CD4-positive, alpha-beta T cell treated with Interleukin-17A for 4 hours (primary cell): ENCODE results near the gene MRPL33.
A peak's percentile ranks its signal among the peaks of the same experiment; 100 is the strongest.

Experiments used
- DNase-seq: peaks from one replicate; pipeline ENCODE4 v3.0.0-alpha.2; 2020; ENCODE audit warnings: mixed read lengths

MRPL33 gene

DNA sequence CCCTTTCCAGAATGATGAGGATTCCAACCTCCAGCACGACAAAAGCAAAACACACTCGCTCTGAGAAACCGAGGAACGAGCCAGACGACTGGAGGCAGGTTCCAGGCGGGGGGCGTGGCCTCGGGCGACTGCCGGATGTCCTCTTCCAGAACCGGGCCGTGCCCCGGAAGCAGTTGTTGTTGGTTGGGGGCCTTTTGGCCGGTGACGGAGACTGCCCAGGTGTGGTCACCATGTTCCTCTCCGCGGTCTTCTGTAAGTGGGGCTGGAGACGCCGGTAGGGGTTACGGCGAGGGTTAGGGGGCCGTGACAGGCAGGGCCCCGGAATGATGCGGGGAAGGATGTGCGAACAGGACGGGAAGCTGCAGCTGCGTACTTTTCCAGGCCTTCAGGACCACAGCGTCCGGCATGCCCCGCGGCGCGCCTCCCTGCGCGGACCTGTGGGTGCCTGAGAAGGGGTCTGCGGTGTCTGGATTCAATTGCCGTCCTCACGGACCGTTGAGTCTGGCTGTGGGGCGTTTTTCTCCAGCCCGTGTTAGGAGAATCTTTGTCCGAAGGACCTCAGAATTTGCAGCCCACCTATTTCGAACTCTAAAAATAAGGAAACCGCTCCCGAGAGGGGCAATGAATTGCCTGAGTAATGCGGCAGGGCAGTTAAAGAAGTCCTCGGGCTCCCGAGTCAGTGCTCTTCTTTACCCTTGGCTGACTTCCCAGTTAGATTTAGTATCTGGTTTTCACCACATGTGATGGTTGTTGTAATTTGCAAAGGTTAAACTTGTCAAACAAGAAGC is at the start of gene MRPL33:
MRPL33 (plus strand) TSS at position 172 of the 788 bp plus-strand sequence; CDS start at position 231, 59 bp downstream.
- peak; percentile 95 for DNase-seq

DNA sequence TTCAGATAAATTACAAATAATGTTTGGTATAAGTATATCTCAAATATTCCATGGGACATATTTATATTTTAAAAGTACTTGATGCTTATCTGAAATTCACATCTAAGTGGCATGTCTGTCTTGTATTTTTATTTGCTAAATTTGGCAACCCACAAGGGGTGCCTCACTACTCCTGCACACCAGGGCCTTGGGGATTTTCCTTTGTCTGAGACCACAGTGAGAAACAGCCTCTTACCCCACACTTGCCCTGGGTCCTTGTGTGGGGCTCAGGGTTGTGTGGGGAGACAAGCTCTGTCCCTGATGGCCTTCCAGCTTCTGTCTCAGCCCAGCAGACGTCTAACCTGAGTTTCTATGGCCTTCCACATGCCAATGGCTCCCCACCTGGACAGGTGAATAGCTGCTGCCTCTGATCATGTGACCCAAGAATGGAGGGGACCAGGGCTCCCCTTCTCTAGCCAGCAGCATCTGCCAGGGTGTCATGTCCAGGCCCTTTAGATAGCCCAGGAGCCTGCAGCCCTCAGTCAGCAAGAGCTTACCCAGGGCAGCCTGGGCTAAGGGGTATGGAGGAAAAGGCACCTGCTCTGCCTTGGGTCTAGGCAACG is 49.5 kb upstream of the MRPL33 start:
- DNase-seq = no peak

DNA sequence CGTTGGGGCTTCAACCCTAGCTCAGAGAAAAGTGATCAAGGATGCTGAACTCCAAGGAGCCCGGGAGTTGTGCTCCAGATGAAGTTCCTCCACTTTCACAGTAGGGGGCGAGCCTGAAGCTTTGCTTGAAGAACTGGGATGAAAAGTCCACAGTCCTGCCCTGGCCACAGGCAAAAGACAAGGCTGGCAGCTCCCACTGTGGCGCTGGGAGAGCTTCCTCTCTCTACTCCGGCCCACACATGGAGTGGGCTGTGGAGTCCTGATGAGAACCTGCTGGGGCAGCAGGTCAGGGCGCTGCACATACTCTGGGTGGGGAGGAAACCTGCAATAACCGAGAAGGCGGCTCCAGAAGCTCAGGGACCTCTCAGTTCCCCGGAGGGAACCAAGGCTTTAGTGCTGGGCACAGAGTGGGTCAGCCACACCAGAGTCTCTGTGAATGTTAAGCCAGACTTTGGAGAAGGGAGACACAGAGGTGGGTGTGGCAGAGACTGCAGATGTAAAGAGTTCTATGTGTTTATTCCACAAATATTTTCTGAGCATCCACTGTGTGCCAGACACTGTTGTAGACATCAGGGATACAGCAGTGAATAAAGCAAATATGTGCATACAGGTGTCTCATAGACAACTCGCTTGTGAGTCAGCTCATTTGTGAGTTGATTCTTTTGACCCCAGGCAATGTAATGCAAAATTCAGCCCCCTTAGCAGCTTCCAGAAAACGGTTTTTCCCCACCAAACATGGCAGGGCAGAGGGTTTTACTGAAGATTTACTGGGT is 48.0 kb upstream of the MRPL33 start:
- DNase-seq = peak; percentile 34

DNA sequence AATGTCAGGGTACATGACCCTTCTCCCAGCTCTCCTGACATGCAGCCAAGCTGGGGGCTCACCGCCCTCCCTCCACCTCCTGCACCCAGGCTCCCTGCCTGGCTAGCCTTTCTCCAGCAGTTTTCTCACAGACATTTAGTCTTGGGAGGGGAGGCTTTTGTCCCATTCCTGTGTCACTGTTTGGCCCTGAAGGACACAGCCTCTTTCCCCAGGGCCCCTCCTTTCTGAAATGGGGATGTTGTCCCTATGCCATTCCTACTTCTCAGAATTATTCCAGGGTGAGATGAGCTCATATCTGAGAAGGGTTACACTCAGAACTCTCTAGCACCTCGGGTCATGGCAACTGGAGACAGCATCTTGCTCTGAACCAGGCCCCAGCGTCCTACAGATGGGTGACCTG is 47.3 kb upstream of the MRPL33 start:
- DNase-seq = no peak

DNA sequence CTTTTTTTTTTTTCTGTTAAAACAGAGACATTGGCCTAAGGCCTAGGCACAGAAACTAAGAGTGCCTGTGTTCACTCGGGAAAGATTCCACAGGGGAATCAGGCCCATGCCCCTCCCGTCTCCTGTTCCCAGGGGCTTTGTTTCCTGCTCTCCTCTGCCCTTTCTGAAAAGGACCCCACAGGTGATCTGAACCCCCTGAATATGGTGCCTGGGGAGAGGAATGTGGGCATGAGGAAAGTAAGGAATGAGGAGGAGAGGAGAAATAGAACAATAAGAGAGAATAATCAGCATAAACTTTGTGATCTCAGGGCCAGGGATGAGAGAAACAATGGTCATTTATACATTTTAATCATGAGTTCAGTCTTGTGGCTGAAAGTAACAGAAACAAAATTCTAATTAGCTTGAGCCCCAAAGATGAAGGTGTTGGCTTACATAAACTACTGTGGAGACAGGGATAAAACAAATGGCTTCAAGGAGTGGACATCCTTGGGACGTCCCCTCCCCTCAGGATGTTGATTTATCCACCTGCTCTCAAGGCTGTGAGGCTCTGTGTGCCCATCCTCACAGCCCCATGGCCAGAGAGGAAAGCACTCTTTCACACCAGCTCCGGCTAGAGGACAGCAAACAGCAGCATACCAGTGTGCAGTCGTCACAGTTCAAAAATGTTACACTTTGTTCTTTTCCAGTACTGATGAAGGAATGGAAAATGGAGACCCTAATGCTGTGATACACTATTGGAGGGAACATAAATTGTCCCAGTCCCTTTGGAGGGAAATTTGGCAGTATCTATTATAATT is 46.4 kb upstream of the MRPL33 start:
- no peak for DNase-seq

DNA sequence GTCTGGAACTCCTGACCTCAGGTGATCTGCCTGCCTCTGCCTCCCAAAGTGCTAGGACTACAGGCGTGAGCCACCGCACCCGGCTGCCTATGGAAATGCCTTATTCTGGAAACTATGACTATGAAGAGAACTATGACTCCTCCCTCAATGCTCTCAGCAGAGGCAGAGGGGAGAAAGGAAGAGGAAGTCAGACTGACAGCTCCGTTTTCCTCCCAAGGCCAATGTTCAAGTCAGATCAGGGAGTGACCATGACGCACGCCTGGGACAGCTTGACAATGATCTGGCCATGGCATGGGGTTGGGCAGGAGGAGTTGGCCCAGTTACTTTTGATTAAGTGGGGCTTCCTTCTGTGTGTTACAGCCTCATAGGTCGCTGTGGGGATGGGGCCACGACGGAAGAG is 44.3 kb upstream of the MRPL33 start:
- DNase-seq = no peak

DNA sequence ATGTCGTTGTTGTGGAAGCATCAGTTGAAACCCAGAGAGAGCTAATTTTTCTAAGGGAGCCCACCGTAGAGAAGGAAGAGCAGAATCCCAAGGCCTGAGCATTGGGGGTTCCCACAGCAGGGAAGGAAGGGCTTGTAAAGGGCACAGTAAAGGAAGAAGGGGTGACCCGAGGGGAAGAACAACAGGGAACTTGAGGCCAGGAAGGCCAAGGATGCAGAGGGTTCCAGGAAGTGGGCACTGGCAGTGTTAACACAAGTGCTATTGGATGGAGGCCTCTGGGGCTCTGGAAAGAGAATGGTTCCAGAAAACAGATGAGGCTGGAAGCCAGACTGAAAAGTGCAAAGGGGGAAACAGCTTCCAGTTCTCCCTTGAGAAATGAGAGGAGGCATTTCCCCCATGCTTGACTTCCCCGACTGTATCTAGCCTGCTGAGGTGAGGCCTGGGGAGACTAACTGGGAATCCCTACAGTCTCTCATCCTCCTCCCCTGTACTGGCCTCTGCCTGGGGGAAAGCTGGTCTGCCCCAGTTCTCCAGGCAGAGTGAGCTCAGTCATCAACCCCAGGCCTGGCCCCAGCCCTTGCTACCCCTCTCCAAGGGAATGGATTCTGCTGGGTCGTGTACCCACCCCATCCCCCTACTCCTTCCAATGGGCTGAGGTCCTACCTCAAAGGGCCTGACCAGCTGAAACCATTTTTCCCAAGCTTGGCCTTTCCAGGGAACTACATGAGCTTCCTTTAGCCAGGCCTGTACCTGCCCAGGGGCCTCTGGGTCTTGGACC is 43.2 kb upstream of the MRPL33 start:
- no peak for DNase-seq

DNA sequence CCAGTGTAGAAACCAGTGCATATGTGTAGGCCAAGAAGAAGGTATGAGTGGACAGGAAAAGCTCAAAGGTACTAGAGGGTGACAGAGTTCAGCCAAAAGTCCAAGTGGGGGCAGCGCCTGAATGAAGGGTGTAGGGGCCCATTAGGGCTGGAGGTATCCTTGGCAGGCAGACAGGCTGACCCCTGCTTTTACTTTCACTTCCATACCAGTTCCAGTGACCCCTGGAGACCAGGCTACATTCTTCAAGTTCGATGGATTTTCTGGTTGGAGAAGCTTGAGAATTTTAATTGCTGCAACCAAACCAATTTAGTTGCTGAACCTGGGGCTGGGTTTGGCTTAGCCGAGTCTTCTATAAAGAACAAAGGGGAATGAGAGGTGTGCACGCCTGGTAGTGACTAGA is 42.3 kb upstream of the MRPL33 start:
- DNase-seq = no peak

DNA sequence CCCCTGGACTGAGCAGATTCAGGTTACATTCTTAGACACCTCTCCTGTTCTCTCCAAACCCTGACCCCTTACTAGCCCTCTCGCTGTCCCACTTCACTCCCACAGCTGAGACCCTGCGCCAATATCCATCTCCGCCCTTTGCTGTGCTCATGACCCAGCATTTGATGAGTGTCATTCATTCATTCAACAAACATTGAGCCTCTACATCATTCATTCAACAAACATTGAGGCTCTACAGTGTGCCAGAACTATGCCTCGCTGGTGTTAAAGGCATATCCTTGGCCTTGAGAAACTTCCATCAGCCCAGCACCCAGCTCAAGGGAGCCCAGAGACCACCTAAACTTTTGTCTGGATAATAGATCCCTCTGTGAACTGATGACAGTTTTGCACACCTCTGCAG is 41.9 kb upstream of the MRPL33 start:
- DNase-seq = no peak

DNA sequence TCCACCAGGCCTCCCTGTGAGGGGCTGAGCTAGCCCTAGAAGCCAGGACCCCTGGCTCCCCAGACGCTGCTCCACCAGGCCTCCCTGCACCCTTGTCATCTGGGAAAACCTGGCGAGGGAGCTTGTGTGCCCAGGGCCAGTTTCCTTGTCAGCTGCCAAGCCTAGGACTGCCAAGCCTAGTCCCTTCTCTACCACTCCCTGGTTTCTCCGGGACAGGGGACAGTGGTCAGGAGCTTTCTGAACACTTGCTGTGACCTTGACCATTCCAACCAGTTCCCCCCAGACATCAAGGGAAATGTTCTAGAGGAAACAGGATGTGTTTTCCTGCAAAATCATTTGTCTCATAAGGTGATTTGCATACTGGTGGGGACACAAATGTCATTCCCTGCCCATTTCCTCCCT is 41.3 kb upstream of the MRPL33 start:
- DNase-seq = no peak

DNA sequence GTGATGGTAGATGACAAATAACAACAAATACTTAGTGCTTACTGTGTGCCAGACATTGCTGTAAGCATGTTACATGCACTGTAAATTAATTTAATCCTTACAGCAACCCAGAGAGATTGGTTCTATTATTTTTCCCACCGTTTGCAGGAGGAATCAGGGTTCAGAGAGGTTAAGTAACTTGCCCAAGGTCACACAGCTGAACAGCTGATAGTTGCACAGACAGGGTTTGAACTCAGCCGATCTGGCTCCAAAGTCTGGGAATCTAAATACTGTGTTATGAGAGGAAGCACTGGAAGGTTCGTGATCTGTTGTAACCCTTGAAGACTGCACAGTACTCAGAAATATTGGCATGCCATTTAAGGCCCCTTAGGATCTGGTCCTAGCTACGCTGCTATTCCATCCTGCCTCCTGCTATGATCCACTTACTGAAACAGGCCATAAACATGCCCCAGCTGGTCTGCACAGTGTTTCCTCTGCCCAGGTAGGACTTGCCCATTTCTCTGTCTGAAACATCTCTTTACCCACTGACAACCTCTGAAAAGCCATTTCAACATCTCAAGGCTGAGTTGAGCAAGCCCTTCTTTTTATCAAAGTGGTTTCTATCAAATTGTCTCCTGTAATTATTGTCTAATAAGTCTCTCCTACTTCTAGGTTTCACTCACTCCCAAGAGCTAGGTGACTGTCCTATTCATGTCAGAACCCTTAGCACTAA is 40.4 kb upstream of the MRPL33 start:
- DNase-seq = no peak

DNA sequence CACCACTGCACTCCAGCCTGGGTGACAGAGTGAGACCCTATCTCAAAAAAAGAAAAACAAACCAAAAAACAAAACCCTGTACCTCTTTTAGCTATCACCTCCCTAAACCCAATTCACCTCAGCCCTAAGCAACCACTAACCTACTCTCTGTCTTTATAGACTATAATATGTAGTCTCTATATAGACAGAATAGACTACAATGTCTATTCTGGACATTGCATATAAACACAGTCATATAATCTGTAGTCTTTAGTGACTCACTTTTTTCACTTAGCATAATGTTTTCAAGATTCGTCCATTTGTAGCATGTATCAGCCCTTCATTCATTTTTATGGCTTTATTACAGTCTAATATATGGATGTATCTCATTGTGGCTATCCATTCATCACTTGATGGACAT is 37.2 kb upstream of the MRPL33 start:
- no peak for DNase-seq

DNA sequence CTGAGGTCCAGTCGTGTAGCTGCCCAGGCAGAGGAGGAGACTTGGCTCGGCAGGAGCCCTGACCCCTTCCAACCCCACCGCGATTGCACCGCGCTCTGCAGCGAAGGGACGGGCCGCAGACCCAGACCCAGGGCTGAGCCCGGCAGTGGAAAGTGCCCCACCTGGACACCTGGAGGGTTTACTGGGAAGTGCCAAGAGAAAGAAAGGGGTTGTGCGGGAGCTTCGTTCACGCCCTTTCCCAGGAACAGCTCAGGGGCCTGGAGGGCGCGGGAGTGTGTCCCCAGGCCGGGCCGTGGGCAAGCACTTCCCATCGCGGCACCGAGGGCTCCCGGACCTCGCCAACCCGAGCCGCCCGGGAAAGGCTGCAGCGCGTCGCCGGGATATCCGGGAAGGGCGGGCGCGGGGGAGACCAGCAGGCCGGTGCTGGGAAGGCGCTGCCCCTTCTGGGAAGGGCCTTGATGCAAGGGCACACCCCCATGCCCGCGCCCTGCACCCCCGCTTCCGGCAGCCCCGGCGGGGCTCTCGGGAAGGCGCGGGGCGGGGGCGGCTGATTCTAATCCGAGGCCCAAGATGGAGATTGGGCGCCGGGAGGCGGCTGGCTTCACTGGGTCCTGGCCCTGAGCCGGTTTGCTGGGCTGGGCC is 36.1 kb upstream of the MRPL33 start:
- DNase-seq = peak; percentile 71

DNA sequence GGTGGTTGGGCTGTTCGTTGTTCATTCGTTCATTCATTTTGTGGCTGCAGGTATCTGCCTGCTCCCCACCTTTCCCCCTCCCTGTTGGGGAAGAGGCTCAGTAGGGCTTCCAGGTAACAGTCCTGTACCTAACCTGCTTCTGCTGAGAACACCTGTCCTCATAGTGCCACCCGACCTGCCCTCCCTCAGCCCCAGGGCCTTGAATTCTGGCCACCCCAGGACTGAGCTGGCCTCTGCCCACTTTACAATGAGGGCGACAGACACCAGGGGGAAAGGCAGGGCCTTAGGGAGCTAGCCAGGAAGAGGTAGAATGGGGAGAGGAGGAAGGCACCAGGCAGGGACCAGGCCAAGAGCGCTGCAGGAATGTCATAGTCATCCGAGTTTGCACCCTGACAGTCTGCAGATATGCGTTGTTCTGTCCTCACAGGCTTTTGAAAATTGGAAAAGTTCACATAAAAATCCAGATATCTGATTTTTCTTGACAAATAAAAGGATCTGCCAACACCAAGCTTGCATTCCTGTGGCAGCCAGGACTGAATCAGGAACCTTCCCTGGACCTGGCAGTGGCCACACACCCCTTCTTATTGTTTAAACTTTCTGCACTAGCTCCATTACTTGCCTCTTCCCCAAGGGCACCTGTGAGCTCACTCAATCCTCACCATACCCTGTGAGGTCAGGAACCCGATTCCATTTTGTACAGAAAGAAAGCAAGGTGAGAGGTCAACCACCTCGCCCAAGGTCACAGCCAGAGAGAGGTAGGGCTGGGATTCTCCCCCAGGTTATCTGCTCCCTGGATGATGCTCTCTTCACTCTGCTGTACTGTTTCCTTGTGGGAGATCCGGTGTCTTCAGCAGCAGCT is 35.3 kb upstream of the MRPL33 start:
- DNase-seq = no peak

DNA sequence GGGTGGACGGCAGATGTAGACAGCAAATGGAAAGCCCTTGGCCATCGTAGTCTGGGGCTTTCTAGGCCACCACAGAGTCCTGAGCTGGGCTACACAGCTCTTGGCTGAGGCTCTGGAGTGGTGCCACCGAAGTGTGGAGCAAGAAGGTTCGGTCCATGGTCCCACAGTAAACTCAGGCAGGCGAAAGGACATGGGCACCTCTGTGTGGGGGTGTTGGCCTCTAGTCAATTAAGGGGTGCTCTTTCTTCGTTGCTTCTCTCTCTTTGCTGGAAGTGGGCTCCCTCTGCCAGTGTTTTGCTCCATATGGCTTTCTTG is 34.7 kb upstream of the MRPL33 start:
- DNase-seq = no peak

DNA sequence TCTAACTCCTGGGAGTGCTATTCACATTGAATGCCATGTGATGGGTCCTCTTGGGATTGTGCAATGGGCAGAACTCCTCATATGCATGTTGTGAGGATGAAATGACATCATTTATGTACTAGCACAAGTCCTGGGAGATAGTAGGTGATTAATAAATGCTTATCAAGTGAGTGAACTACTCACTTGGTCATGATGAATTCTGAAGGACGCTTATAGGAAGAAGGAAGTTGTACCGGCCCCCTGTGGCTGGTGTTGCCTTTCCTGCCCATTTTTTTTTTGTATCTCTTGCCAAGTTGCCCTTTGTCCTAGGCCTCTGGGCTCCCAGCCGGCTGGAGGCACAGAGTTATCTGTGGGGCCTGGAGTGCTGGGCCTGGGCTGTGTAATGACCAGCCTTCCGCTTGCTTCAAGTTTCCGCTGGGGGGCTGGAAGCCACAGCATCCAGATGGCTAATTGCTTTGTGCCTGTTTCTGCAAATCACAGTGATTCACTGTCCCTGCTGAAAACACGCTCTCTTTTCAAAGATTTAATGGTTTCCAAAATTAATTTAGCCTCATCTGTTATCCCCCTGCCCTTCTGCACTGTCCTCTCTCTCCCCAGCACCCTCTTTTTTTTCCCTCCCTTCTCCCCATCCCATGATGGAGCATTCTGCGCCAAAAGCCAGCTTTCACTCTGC is 33.7 kb upstream of the MRPL33 start:
- DNase-seq = no peak

DNA sequence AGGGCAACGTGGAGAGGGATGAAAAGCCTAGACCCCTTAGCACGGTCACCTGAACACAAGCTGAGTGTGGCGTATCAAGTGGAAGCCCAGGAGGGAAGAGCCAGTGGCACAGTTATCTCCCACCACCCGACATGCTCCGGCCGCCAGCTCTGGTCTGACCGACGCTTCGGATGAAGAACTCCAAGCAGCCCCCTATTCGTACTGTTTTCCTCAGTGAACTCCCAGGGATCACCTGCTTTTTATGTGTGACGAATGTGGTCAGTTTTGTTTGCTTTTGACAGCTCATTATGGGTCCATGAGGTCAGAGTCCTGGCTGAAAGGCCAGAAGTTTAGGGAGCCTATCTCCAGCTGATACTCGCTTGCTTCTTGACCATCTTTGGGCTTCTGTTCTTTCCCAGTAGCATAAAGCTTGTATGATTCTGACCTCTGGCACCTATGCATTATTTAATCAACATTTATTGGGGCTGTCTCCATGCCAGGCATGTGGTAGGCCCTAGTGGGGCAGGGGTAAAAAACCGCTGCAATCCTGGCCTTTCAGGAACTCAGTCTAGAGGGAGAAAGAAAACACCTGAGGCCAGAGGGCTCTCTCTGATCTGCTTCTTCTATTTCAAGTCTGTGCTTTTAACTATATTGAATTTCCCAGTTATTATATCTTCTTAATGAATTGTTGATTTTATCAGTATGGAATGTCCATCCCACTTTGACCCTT is 33.0 kb upstream of the MRPL33 start:
- no peak for DNase-seq

DNA sequence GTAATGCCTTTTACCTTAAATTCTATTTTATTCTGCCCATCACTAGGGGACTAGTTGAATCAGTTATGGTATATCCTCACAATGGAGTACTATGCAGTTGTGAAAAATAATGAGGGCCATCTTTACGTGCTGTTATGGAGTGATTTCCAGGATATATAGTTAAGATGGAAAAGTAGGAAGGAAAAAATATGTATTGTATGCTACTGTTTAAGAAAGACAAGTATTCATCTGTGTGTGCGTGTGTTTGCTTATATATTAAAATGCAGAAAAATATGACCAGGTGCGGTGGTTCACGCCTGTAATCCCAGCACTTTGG is 32.5 kb upstream of the MRPL33 start:
- DNase-seq = no peak

DNA sequence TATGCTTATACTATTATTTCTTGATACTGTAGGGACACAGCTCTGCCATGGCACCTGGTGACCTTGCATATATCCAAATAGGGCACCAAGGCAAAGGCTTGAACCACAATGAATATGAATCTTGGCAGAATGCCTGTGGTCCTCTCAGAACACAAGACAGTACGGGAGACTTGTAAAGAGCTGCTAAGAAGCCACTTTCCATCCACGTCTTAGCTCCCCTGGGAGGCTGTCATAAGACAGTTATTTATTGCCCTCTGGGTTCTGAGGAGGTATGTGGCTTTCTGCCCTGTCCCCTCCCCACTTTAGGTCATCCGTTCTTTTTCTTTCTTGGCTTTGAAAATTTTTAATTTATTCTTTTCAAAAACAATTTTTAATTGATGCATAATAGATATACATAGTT is 29.8 kb upstream of the MRPL33 start:
- DNase-seq = no peak
